AG10803 (cell line): Measurements from ENCODE around the gene MGAM2.

Source experiments
- DNase-seq: peaks from one replicate; pipeline ENCODE4 v3.0.0; 2010; ENCODE audit warnings: low read depth
- H3K4me3 ChIP-seq: 2 replicates; pipeline ENCODE4 v1.5.1; 2011; ENCODE audit warnings: mild to moderate bottlenecking, low read length, control low read depth
- TF ChIP-seq, protein P1 (sequence below): conservative IDR thresholded peaks from 2 replicates; pipeline ENCODE4 v1.5.1; 2011; ENCODE audit warnings: mild to moderate bottlenecking, low read length, control low read depth, inconsistent platforms

MGAM2 gene

DNA sequence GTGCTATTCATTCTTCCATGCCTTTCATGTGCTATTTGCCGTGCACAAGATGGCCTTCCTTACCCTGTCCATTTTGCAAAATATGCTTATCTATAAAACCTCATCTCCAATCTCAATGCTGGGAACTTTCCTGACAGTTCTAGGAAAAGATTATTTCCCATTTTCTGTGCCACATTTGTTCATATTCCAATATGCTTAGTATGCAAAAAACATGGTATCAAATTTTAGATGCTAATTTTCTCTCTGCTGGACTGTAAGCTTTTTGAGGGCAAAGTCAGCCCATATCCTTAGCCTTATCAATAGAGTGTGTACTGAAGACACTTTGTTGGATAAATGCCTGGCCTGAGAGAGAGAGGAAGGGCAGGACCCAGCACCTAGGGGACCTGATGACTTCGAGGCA lies 39.4 kb downstream of the MGAM2 start:
- TF ChIP-seq, protein P1, sequence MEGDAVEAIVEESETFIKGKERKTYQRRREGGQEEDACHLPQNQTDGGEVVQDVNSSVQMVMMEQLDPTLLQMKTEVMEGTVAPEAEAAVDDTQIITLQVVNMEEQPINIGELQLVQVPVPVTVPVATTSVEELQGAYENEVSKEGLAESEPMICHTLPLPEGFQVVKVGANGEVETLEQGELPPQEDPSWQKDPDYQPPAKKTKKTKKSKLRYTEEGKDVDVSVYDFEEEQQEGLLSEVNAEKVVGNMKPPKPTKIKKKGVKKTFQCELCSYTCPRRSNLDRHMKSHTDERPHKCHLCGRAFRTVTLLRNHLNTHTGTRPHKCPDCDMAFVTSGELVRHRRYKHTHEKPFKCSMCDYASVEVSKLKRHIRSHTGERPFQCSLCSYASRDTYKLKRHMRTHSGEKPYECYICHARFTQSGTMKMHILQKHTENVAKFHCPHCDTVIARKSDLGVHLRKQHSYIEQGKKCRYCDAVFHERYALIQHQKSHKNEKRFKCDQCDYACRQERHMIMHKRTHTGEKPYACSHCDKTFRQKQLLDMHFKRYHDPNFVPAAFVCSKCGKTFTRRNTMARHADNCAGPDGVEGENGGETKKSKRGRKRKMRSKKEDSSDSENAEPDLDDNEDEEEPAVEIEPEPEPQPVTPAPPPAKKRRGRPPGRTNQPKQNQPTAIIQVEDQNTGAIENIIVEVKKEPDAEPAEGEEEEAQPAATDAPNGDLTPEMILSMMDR: no peak
- H3K4me3 ChIP-seq: no peak overlapping the region
- DNase-seq: no peak

DNA sequence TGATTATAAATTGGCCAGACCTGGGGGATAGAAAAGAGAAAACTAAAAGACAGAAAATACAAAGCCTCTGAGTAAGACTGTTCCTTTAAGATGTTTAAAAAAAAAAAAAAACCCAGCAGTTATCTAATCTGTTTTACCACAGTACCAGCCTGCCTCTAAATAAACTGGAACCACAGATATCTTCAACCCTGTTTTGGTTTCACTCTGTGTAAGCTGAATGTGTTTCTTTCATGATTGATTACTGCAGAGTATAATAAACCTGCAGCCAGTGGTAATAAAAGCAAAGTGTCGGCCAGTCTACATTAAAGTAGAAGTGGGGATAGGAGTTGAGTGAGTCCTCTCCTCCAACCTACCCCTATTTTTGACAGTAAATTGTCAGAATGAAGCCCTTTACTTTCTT lies 40.6 kb downstream of the MGAM2 start:
- TF ChIP-seq, protein P1: no peak
- H3K4me3 ChIP-seq: no peak overlapping the region
- no peak for DNase-seq

DNA sequence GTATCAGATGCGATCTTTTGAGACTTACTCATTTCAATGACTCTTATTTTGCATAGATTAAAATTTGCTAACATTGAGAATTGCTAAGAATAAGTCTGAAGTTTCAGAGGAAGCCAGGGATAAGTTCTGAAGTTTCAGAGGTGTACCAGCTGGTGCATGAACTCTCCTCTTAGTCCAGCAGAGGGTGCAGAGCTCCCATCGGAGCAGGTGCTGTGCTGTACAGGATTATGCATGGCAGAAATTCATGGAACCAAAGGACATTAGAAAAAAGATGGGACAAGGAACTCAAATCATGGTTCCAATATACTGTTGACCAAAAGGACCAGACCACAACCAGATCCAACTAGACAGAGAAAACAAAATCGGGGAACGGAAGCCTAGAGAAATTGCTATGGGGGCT lies 41.9 kb downstream of the MGAM2 start:
- no peak overlapping the region for H3K4me3 ChIP-seq
- DNase-seq: no peak
- TF ChIP-seq, protein P1: no peak

DNA sequence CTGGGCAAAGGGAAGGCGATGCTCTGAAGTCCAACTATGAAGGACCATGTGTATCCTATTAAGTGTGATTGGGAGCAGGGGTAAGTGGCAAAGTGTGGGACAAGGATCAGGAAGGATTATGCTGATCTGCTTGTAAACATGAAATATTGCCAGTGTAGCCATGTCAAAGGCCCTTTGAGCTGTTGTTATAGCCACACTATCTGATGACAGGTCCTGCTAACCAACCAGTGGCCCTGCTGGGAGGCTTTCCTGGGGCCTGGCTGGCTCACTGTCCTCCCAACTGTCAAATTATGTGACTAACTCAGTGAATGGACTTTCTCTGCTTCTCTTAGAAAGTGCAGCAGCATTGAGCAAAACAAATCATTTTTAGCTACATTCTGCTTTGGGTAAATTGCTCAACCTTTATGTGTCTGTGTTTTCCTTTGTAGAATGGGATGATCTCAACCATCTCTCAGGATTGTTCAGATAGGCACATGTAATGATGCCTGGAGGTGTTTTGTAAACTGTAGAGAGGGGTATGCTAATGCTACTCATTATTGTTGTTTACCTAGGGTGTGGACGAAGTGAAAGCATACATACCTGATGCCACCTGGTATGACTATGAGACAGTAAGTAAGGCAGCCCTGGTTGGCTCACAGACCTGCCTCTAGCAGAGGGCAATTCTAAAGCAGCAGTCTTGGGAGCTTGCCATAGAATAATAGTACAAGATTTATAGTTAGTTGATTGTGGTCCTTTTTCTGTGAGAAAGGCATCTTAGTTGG lies 47.4 kb downstream of the MGAM2 start:
- DNase-seq: no peak
- no peak overlapping the region for H3K4me3 ChIP-seq
- TF ChIP-seq, protein P1: no peak

DNA sequence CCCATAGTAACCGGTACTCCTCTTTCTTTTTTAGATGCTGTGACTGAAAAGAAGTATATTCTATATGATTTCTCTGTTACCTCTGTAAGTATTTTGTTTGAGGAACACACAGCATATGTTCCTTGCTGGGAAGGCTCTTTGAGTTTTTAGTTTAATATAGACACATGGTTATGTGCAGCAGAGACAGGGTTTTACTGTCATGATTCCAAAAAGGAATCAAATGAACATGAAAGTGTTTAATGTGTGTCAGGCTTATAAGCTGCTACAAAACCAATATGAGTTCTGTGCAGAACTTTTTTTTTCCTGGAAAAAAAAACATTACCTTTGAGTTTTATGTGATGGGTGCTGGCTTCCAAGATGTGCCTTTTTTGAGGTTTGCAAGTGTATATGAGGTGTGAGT lies 50.4 kb downstream of the MGAM2 start:
- TF ChIP-seq, protein P1: no peak
- no peak for DNase-seq
- H3K4me3 ChIP-seq: no peak overlapping the region

DNA sequence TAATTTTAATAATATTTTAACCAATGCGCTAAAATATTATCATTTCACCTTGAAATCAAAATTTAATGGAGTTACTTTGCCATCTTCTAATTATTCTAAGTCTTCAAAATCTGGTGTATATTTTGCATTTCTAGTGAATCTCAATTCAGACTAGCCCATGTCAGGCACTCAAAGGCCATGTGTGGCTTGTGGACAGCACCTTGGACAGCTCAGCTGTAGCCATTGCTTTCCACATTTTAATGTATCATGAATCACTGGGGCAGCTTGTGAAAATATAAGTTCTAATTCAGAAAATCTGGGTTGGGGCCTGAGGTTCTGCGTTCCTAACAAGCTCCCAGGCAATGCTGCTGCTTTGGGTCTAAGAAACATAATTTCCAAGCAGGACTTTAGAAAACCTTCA lies 57.2 kb downstream of the MGAM2 start:
- no peak for DNase-seq
- no peak overlapping the region for H3K4me3 ChIP-seq
- TF ChIP-seq, protein P1: no peak

DNA sequence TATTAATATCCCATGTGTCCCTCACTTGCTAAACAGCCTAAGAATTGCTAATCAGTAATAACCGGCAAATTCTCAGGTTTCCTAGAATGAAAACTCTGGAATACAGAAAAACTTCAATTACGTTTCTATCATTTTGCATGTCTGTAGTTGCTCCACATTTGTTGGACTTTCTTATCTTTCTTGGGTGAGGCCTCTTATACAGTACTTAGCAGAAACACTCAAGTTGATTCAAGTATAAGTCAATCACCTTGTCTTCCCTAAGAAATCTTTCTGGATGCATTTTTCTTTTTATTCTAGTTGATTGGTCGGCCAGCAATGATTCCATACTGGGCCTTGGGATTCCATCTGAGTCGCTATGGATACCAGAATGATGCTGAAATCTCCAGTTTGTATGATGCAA lies 61.4 kb downstream of the MGAM2 start:
- no peak for DNase-seq
- TF ChIP-seq, protein P1: no peak
- no peak overlapping the region for H3K4me3 ChIP-seq
